HG03045 (cell line): ENCODE data around the gene PKD1.
A peak's percentile ranks its signal among the peaks of the same experiment; 100 is the strongest.

Experiments
- ATAC-seq: cut with Tn5 transposase; IDR thresholded peaks from one replicate; pipeline ENCODE4 v1.9.1; 2021; ENCODE audit warnings: mild to moderate bottlenecking, moderate library complexity; ENCODE audit not compliant: unreplicated experiment

PKD1 gene

GRCh38 chr16:2170587-2171435, 35.1 kb upstream of the PKD1 start:
- no peak for ATAC-seq

GRCh38 chr16:2170080-2170479, 34.4 kb upstream of the PKD1 start:
- no peak for ATAC-seq

- no peak for ATAC-seq
Observed at GRCh38 chr16:2167068-2167638, 31.5 kb upstream of the PKD1 start.

- ATAC-seq, result no peak
Observed at GRCh38 chr16:2166263-2167067, 30.8 kb upstream of the PKD1 start.

GRCh38 chr16:2165861-2166260, 30.2 kb upstream of the PKD1 start:
- ATAC-seq, result no peak

GRCh38 chr16:2163211-2163881, 27.6 kb upstream of the PKD1 start:
- ATAC-seq, result no peak

- ATAC-seq, result no peak
Observed at GRCh38 chr16:2162676-2163118, 27.0 kb upstream of the PKD1 start.

- no peak for ATAC-seq
Observed at GRCh38 chr16:2161911-2162310, 26.2 kb upstream of the PKD1 start.

GRCh38 chr16:2160915-2161551, 25.3 kb upstream of the PKD1 start:
- no peak for ATAC-seq

- no peak for ATAC-seq
Observed at GRCh38 chr16:2159175-2159838, 23.6 kb upstream of the PKD1 start.

GRCh38 chr16:2158262-2158638, 22.6 kb upstream of the PKD1 start:
- no peak for ATAC-seq

- ATAC-seq, result no peak
Observed at GRCh38 chr16:2157480-2158261, 22.0 kb upstream of the PKD1 start.

GRCh38 chr16:2156849-2157224, 21.1 kb upstream of the PKD1 start:
- ATAC-seq, result no peak

- no peak for ATAC-seq
Observed at GRCh38 chr16:2155977-2156848, 20.5 kb upstream of the PKD1 start.

GRCh38 chr16:2155091-2155950, 19.6 kb upstream of the PKD1 start, which contains the start of gene TRAF7:
TSS of gene TRAF7 (plus strand) at chr16:2155782. CDS start at chr16:2163921, 8,139 bp downstream.
- peak; percentile 82 for ATAC-seq

GRCh38 chr16:2154533-2155090, 18.9 kb upstream of the PKD1 start:
- ATAC-seq, result no peak
